ENCODE measurements around the gene TMEM191C. TPM values are rescaled to one million over a fixed set of nuclear protein-coding genes. Genes with fewer than 3 reads are reported as not detected.
"Not testable (repeated sequence)": the region's sequence is repeated elsewhere in the genome, so short reads cannot be mapped to it uniquely, and the experiment has no call there.

TMEM191C gene
- total RNA-seq, 2 donors from 2014 or later = 0.55 to 6.0 TPM

- H3K9me3 ChIP-seq; H3K4me1 ChIP-seq (replicated peaks); H3K27ac ChIP-seq; intact Hi-C loops (cut with DNase I); H3K36me3 ChIP-seq; DNase-seq (ENCODE audit: low spot score); H3K27me3 ChIP-seq (replicated peaks; ENCODE audit: insufficient read depth); H3K4me3 ChIP-seq: not testable (repeated sequence)
- WGBS = no CpG with 5 or more reads among the region's 16 CpGs
Measured at GRCh38 chr22:21499623-21500506, 32.7 kb downstream of the TMEM191C start.

- WGBS = no CpG with 5 or more reads among the region's 9 CpGs
- H3K27me3 ChIP-seq (replicated peaks; ENCODE audit: insufficient read depth); H3K4me1 ChIP-seq (replicated peaks); H3K9me3 ChIP-seq; DNase-seq (ENCODE audit: low spot score); H3K27ac ChIP-seq; intact Hi-C loops (cut with DNase I); H3K36me3 ChIP-seq; H3K4me3 ChIP-seq: not testable (repeated sequence)
Measured at GRCh38 chr22:21510397-21510796, 43.2 kb downstream of the TMEM191C start.

- DNase-seq (ENCODE audit: low spot score); H3K4me3 ChIP-seq; H3K27ac ChIP-seq; intact Hi-C loops (cut with DNase I); H3K4me1 ChIP-seq (replicated peaks); H3K9me3 ChIP-seq; H3K27me3 ChIP-seq (replicated peaks; ENCODE audit: insufficient read depth); H3K36me3 ChIP-seq: not testable (repeated sequence)
- WGBS = 60% methylated on average over 1 of the region's 11 CpGs
Measured at GRCh38 chr22:21512022-21512421, 44.8 kb downstream of the TMEM191C start.

- H3K4me1 ChIP-seq (replicated peaks); H3K27me3 ChIP-seq (replicated peaks; ENCODE audit: insufficient read depth); intact Hi-C loops (cut with DNase I); H3K4me3 ChIP-seq; H3K27ac ChIP-seq; DNase-seq (ENCODE audit: low spot score); H3K36me3 ChIP-seq; H3K9me3 ChIP-seq: not testable (repeated sequence)
- no CpG with 5 or more reads among the region's 12 CpGs for WGBS
Measured at GRCh38 chr22:21514117-21514516, 46.9 kb downstream of the TMEM191C start.

- DNase-seq (ENCODE audit: low spot score); intact Hi-C loops (cut with DNase I): not testable (repeated sequence)
- WGBS = no CpG with 5 or more reads among the region's 9 CpGs
Measured at GRCh38 chr22:21515234-21515633, 48.0 kb downstream of the TMEM191C start.

GRCh38 chr22:21516522-21516921 is 49.3 kb downstream of the TMEM191C start:
- H3K27me3 ChIP-seq (replicated peaks; ENCODE audit: insufficient read depth); H3K4me3 ChIP-seq; intact Hi-C loops (cut with DNase I); DNase-seq (ENCODE audit: low spot score); H3K4me1 ChIP-seq (replicated peaks); H3K9me3 ChIP-seq; H3K36me3 ChIP-seq; H3K27ac ChIP-seq: not testable (repeated sequence)
- no CpG with 5 or more reads among the region's 22 CpGs for whole genome bisulfite sequencing

More at GRCh38 chr22:21515234-21515633, 48.0 kb downstream of the TMEM191C start:
- H3K4me1 ChIP-seq (replicated peaks); H3K4me3 ChIP-seq; H3K9me3 ChIP-seq; H3K27me3 ChIP-seq (replicated peaks; ENCODE audit: insufficient read depth); H3K36me3 ChIP-seq; H3K27ac ChIP-seq: not testable (repeated sequence)

- H3K27ac ChIP-seq; H3K4me3 ChIP-seq; H3K27me3 ChIP-seq (replicated peaks; ENCODE audit: insufficient read depth); H3K9me3 ChIP-seq; H3K4me1 ChIP-seq (replicated peaks); intact Hi-C loops (cut with DNase I); H3K36me3 ChIP-seq; DNase-seq (ENCODE audit: low spot score): not testable (repeated sequence)
- WGBS = no CpG with 5 or more reads among the region's 115 CpGs
Measured at GRCh38 chr22:21516970-21517764, 50.0 kb downstream of the TMEM191C start.

Other genes with a start within 250 kb of the TMEM191C start
- not detected for gene RIMBP3B, start 83.6 kb upstream of the TMEM191C start, total RNA-seq
- 10 to 100 TPM in 1 of 2 donors, 1 to 10 TPM in 1; 2.3 to 16.8 TPM for gene HIC2, start 50.0 kb upstream of the TMEM191C start, total RNA-seq
- 1 to 10 TPM in 1 of 2 donors, under 1 TPM in 1; 0.14 to 6.4 TPM for gene RIMBP3C, start 84.1 kb downstream of the TMEM191C start, total RNA-seq
- 10 to 100 TPM; 61.7 to 78.1 TPM for gene UBE2L3, start 100.3 kb downstream of the TMEM191C start, total RNA-seq
- 10 to 100 TPM; 44.9 to 74.1 TPM for gene YDJC, start 162.6 kb downstream of the TMEM191C start, total RNA-seq
- 1 to 10 TPM in 1 of 2 donors, under 1 TPM in 1; 0.27 to 3.1 TPM for gene CCDC116, start 165.4 kb downstream of the TMEM191C start, total RNA-seq
- gene SDF2L1, start 174.9 kb downstream of the TMEM191C start, total RNA-seq = 10 to 100 TPM; 30.5 to 87.2 TPM
- gene PPIL2, start 198.6 kb downstream of the TMEM191C start, total RNA-seq = 10 to 100 TPM; 45.4 to 63.2 TPM

All from prostate gland (tissue), 2 donors.